GM11168 (cell line): Measurements from ENCODE around the gene ASPRV1.

Experiments
- in situ Hi-C: fragments of 300-500 bp; cut with MboI; formaldehyde crosslinking; loops from one replicate; pipeline ENCODE4 v1.12.0; 2022; ENCODE audit warnings: low sequenced_read_pairs; ENCODE audit not compliant: unreplicated experiment

Gene ASPRV1

DNA sequence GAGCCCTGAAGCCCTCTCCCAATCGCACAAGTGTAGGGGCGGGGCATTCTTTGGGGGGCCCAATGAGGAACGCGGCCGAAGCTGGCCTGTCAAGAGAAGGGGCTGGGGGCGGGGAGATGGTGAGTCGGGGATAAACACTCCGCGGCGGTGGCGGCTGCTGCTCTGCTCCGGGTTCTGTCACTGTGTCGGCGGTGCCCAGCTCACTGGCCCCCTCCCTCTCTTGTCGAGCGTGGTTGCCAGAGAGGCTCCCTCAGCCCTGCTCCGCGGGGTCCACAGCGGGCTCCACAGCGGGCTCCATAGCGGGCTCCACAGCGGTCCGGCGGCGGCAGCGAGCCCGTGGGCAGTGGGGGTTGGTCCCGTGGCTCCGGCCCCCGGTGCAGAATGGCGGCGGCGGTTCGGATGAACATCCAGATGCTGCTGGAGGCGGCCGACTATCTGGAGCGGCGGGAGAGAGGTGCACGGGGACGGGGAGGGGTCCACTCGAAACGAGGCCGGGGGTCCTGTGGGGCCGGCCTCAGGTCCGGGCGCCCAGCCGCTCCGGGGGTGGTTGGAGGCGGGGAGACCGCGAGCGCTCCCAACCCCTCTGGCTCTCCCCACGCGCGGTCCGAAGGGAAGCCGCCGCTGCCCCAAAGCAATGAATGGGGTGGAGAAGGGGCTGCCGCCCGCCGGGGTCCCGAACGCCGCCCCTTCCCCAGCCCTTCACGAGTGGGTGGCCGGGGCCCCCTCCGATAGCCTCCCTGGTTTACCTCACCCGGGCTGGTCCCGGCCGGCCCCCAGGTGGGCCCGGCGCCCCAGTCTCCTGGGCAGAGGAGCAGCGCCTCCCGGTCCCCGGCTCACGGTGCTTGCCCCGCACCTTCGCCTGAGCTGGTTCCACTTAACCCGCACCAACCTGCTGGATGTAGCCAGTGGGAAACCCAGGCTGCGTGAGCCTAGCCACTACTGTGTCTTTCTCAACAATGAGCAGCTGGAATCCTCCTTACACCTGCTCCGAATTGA lies 46.2 kb downstream of the ASPRV1 start, which contains the start of gene MXD1:
Gene MXD1 (plus strand): TSS at position 160 of the 996 bp plus-strand sequence. CDS start 222 bp downstream, at position 382.
- in situ Hi-C loops, result loop anchor here (10.0 kb wide), 1 partner anchor 160 kb away; no protein-coding TSS in a partner anchor

DNA sequence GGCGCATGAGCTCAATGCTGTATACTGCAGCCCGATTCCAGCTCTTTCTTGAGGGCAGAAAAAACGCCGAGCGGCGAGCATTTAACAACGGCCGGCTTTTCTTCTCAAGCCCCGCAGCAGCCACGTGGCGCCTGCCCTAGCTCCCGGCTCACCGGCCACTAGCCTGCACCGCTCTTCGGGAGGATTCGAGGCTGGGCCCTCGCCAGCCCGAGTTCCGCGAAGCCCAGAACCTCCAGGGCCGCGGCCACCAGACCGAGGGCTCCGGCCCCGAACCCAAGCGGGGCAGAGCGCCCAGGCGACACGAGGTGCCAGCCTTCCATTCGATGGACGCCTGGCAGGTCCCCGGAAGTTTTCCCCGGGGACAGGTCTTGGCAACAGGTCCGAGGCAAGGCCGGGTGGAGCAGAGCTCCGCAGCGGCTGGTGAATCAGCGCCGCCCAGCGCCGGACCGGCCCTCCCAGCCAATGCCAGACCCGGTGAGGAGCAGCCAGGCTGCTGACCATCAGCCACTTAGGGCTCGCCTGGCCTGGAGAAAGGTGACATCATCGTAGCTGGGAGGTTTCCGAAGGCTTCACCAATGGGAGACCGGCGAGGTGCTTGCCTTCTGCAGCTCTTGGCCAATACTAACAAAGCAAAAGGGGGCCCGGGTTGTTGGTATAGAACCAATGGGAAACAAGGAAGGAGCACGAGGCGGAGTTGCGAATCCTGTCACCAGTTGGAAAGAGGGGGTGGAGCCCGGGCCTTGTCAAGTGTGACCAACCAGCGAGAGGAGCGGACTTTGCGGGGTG lies 47.1 kb downstream of the ASPRV1 start:
- in situ Hi-C loops, result loop anchor here (10.0 kb wide), 1 partner anchor 160 kb away; no protein-coding TSS in a partner anchor

- in situ Hi-C loops, result loop anchor here (10.0 kb wide), 1 partner anchor 163 kb away; no protein-coding TSS in a partner anchor
These were observed 49.4 kb downstream of the ASPRV1 start for GRCh38 chr2:69911985-69912563.
